RWPE2 (cell line): ENCODE data around the gene KLF13.

Experiments
- ATAC-seq: fragments of 200-7000 bp; cut with Tn5 transposase; 3 replicates; pipeline ENCODE4 v1.9.1; 2021; ENCODE audit warnings: low read depth
- DNase-seq: peaks from one replicate; pipeline ENCODE4 v3.0.0-alpha.2; 2020; ENCODE audit warnings: low spot score
- H3K27ac ChIP-seq: fragments of 450-650 bp; 2 replicates; pipeline ENCODE4 v1.5.1; 2017; ENCODE audit warnings: mild to moderate bottlenecking; ENCODE audit not compliant: poor library complexity, severe bottlenecking
- H3K27me3 ChIP-seq: fragments of 250-450 bp; sonication (Bioruptor Pico); 2 replicates; pipeline ENCODE4 v1.5.1; 2021; ENCODE audit warnings: mild to moderate bottlenecking, moderate library complexity; ENCODE audit not compliant: insufficient read depth, poor library complexity, severe bottlenecking
- H3K36me3 ChIP-seq: fragments of 250-450 bp; sonication (Bioruptor Pico); 2 replicates; pipeline ENCODE4 v1.5.1; 2020; ENCODE audit warnings: low read depth, mild to moderate bottlenecking, moderate library complexity
- H3K4me1 ChIP-seq: fragments of 250-450 bp; sonication (Bioruptor Pico); 2 replicates; pipeline ENCODE4 v1.5.1; 2021; ENCODE audit warnings: mild to moderate bottlenecking, moderate library complexity; ENCODE audit not compliant: insufficient read depth, poor library complexity, severe bottlenecking
- H3K4me3 ChIP-seq: fragments of 250-450 bp; sonication (Bioruptor Pico); 2 replicates; pipeline ENCODE4 v1.5.1; 2021; ENCODE audit warnings: mild to moderate bottlenecking, moderate library complexity; ENCODE audit not compliant: severe bottlenecking
- H3K9me3 ChIP-seq: fragments of 250-450 bp; sonication (Bioruptor Pico); 2 replicates; pipeline ENCODE4 v1.5.1; 2021; ENCODE audit warnings: mild to moderate bottlenecking, moderate library complexity; ENCODE audit not compliant: severe bottlenecking
- TF ChIP-seq, protein P1 (sequence below): fragments of 450-650 bp; IDR thresholded peaks from one replicate; pipeline ENCODE4 v1.5.1; 2017; ENCODE audit warnings: mild to moderate bottlenecking, moderate library complexity; ENCODE audit not compliant: poor library complexity, severe bottlenecking

Gene KLF13

DNA sequence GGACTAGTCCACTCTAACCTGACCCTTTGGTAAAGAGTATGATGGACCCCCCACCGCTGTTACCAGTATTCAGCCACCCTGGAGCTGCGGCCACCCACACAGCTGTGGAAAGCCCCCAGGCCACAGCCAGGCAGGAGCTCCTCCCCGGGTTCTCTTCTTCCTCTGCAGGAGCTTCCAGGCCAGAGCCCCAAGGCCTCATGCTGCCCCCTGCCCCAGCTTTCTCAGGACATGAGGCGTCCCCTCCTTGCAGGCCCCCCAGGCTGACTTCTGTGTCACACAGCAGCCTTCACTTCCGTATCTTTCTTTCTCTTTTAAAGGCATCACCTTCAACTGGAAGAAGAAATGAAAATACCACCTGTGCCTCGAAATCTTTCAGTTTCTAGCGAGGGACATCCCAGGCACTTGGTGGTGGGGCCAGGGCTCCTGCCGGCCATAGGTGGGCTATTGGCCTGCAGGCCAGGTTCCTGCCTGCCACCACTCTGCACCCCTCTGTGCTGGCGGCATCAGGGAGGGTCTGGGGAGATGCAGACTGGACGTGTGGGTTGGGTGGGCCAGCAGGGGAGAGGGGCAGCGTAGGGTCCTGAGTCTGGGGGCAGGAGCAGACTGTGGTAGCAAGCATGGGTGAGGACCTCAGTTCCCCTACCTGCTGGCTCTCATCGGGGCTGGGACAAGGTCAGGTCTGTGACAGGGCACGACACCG lies 19.9 kb downstream of the KLF13 start:
- H3K27me3 ChIP-seq, result no peaks in the 10 kb centered on the region
- ATAC-seq, result no peak
- no peak overlapping the region for H3K4me3 ChIP-seq
- no peak for DNase-seq
- no peak overlapping the region for H3K27ac ChIP-seq
- no peaks in the 10 kb centered on the region for H3K9me3 ChIP-seq
- TF ChIP-seq, protein P1, sequence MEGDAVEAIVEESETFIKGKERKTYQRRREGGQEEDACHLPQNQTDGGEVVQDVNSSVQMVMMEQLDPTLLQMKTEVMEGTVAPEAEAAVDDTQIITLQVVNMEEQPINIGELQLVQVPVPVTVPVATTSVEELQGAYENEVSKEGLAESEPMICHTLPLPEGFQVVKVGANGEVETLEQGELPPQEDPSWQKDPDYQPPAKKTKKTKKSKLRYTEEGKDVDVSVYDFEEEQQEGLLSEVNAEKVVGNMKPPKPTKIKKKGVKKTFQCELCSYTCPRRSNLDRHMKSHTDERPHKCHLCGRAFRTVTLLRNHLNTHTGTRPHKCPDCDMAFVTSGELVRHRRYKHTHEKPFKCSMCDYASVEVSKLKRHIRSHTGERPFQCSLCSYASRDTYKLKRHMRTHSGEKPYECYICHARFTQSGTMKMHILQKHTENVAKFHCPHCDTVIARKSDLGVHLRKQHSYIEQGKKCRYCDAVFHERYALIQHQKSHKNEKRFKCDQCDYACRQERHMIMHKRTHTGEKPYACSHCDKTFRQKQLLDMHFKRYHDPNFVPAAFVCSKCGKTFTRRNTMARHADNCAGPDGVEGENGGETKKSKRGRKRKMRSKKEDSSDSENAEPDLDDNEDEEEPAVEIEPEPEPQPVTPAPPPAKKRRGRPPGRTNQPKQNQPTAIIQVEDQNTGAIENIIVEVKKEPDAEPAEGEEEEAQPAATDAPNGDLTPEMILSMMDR, result no peak
- no peaks in the 10 kb centered on the region for H3K36me3 ChIP-seq
- peaks cover 17% of the 10 kb centered on the region for H3K4me1 ChIP-seq

DNA sequence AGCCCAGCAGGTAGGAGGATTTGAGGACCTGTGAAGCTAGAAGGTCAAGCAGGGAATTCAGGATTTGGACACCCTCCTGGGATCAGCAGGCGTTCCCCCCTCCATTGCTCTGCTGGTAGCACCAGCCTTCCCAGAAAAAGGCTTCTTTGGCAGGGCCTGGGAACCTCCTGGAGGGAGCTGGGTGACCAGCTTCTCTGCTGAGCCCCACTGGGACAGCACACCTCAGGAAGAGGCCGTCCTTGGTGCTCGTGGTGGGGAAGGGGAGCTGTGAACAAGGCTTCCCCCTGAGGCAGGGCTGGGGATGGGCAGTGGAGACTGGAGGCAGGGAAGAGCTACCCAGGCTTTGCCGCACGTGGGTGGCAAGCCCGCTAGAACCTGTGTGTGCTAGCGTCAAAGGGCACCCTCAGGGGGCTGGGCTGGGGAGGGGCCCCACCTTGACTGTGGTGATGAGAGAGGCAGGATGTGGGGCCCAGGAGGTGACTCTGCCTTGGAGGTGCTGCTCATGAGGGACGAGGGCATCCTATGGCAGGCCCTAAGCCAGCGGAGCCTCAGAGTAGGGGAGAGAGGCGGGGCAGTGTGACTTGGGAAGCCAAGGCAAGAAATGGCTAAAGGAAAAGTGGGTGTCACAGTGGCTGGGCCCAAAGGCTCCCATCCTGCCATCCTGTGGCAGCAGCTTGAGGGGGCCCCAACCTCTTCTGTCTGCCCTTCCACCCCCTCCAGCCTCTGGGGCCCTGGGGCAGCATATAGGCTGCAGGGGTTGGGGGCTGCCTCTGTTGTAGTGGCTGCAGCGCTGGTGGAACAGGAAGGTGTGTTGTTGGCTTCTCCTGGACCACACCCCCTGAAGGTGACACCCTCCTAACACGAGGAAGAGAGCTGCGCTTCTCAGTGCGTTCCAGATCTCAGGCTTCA lies 20.7 kb downstream of the KLF13 start:
- Histone ChIP-seq H3K4me3 (no peak overlapping the region), H3K4me1 (peaks cover 24% of the 10 kb centered on the region), H3K27ac (no peak overlapping the region)

GRCh38 chr15:31347981-31348803 lies 21.6 kb downstream of the KLF13 start:
- H3K27me3 ChIP-seq, result no peaks in the 10 kb centered on the region

More for the DNA sequence above, 20.7 kb downstream of the KLF13 start:
- H3K36me3 ChIP-seq, result no peaks in the 10 kb centered on the region
- TF ChIP-seq, protein P1, result no peak
- H3K9me3 ChIP-seq, result no peaks in the 10 kb centered on the region
- DNase-seq (no peak), ATAC-seq (no peak)
- H3K27me3 ChIP-seq, result no peaks in the 10 kb centered on the region

DNA sequence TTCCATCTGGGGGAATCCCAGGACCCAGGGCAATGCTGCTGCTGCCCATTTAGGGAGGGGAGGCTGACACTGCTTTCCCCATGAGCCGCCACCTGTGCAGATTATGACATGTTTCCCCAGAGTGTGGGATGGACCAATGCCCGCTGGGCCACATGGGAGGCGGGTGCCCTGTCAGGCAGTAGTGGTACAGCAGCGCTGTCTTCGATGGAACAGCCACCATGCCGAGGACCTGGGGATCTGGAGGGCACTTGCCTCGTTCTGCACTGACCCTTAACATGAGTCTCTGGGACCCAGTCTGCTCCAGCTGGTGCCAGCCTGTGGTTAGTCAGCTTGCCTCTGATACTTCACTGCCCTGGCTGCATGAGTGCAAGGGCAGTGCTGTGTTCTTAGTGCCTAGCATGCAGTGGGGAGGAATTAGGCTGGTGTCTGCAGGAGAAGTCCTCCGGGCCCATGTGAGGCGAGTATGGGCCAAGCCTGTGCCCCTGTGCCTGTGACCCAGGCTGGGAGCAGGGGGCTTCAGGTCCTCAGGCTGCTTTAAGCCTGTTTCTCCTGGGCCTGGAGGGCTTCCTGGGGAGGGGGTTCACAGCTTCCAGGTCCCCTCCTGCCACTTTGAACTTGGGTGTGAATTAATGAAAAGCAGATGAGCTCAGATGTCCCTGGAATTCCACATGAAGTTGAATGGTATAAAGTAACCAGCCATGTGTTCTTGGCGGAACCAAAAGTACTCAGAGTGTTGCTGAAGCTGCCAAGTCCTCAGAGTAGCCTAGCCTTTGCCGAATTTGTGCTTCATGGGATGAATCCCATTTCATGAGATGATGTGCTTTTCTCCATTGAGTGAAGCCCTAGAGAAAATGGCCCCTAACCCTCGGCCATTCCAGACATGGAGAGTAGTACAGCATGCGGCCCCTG lies 22.9 kb downstream of the KLF13 start:
- no peak for DNase-seq
- H3K27ac ChIP-seq, result no peak overlapping the region

More at GRCh38 chr15:31347981-31348803, 21.6 kb downstream of the KLF13 start:
- ATAC-seq (no peak), DNase-seq (no peak)
- TF ChIP-seq, protein P1, result no peak
- Histone ChIP-seq H3K4me3 (no peak overlapping the region), H3K36me3 (no peaks in the 10 kb centered on the region), H3K9me3 (no peaks in the 10 kb centered on the region), H3K27ac (no peak overlapping the region), H3K4me1 (peaks cover 33% of the 10 kb centered on the region)

More for the DNA sequence above, 22.9 kb downstream of the KLF13 start:
- H3K27me3 ChIP-seq, result no peaks in the 10 kb centered on the region
- no peak for ATAC-seq
- peaks cover 32% of the 10 kb centered on the region for H3K4me1 ChIP-seq
- H3K36me3 ChIP-seq, result peaks cover 3% of the 10 kb centered on the region; the same call in 1 of the 2 replicates
- H3K9me3 ChIP-seq, result no peaks in the 10 kb centered on the region
- H3K4me3 ChIP-seq, result no peak overlapping the region
- TF ChIP-seq, protein P1, result no peak
